RWPE1 (cell line): ENCODE measurements around the gene BOC.

ENCODE experiments used
- CTCF ChIA-PET: fragments of 350-600 bp; sonication (Branson Sonifier 250); formaldehyde crosslinking; extraction: SDS; loops from one replicate; lab custom pipeline; 2021; lab: Yijun Ruan, JAX
- POLR2A ChIA-PET: fragments of 400-600 bp; formaldehyde crosslinking; extraction: SDS; loops from one replicate; lab custom pipeline; 2020; ENCODE audit warnings: antibody characterized with exemption; ENCODE audit not compliant: low non-redundant PET; lab: Yijun Ruan, JAX
- DNase-seq: peaks from one replicate; pipeline ENCODE4 v3.0.0; 2012; ENCODE audit warnings: low spot score
- H3K27ac ChIP-seq: fragments of 450-650 bp; 2 replicates; pipeline ENCODE4 v1.5.1; 2017
- CTCF ChIP-seq: fragments of 450-650 bp; conservative IDR thresholded peaks from 2 replicates; pipeline ENCODE4 v1.5.1; 2017; ENCODE audit warnings: low read depth, mild to moderate bottlenecking

Gene BOC

GRCh38 chr3:113272385-113272779 is 61.0 kb downstream of the BOC start:
- no peak for DNase-seq
- POLR2A ChIA-PET: no interaction called here
- no peak overlapping the region for H3K27ac ChIP-seq
- TF ChIP-seq CTCF: no peak
- CTCF ChIA-PET: no interaction called here

GRCh38 chr3:113273011-113273410 is 61.7 kb downstream of the BOC start:
- no peak for DNase-seq
- no peak for TF ChIP-seq CTCF
- no peak overlapping the region for H3K27ac ChIP-seq
- ChIA-PET CTCF (interaction anchor here (0.9 kb wide), 1 partner anchor 15 kb away, joined by 4 read pairs; no protein-coding TSS in a partner anchor), POLR2A (interaction anchor here (0.5 kb wide), 1 partner anchor 81 kb away, joined by 4 read pairs; no protein-coding TSS in a partner anchor)

- no peak for DNase-seq
- ChIA-PET CTCF (interaction anchor here (0.6 to 0.9 kb wide), 3 partner anchors 15 to 223 kb away, joined by 3 to 4 read pairs (median 3); no protein-coding TSS in a partner anchor), POLR2A (no interaction called here)
- TF ChIP-seq CTCF: no peak
- no peak overlapping the region for H3K27ac ChIP-seq
Measured at GRCh38 chr3:113273604-113274378, 62.4 kb downstream of the BOC start.

GRCh38 chr3:113274425-113275257 is 63.3 kb downstream of the BOC start:
- ChIA-PET POLR2A (no interaction called here), CTCF (interaction anchor here (0.8 kb wide), 1 partner anchor 224 kb away, joined by 3 read pairs; no protein-coding TSS in a partner anchor)
- TF ChIP-seq CTCF: no peak
- no peak for DNase-seq
- no peak overlapping the region for H3K27ac ChIP-seq

GRCh38 chr3:113275258-113275556 is 63.9 kb downstream of the BOC start:
- POLR2A ChIA-PET: no interaction called here

More at GRCh38 chr3:113275258-113275556, 63.9 kb downstream of the BOC start:
- TF ChIP-seq CTCF: no peak
- DNase-seq: no peak
- CTCF ChIA-PET: no interaction called here
- H3K27ac ChIP-seq: no peak overlapping the region
